ENCODE data around the gene RALGPS1. TPM values are rescaled to one million over a fixed set of nuclear protein-coding genes. Genes with fewer than 3 reads are reported as not detected.

The RALGPS1 gene
- polyA plus RNA-seq, 1 experiment = 1.7 TPM

DNA sequence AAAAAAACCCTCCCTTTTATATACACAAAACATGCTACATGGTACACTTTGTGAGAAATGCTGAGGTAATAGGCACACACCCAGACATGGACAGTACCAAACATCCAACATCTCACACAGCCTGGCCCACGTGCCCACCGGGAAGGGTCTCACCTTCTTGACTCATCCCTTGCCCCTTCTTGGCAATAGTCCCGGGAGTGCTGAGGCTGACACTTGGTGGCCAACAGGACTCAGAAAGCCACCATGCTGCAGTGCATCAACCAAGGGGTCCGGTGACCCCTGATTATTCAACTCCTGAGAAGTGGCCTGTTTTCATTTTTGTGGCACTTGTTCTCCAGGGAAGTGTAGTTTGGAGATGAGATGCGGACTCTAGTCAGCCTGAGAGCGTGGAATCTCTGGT lies 172.8 kb downstream of the RALGPS1 start:
- ChIA-PET POLR2A (no interaction called here), CTCF (interaction anchor here (1.0 kb wide), 1 partner anchor 11 kb away, joined by 3 read pairs; no protein-coding TSS in a partner anchor)
- TF ChIP-seq, protein P1, sequence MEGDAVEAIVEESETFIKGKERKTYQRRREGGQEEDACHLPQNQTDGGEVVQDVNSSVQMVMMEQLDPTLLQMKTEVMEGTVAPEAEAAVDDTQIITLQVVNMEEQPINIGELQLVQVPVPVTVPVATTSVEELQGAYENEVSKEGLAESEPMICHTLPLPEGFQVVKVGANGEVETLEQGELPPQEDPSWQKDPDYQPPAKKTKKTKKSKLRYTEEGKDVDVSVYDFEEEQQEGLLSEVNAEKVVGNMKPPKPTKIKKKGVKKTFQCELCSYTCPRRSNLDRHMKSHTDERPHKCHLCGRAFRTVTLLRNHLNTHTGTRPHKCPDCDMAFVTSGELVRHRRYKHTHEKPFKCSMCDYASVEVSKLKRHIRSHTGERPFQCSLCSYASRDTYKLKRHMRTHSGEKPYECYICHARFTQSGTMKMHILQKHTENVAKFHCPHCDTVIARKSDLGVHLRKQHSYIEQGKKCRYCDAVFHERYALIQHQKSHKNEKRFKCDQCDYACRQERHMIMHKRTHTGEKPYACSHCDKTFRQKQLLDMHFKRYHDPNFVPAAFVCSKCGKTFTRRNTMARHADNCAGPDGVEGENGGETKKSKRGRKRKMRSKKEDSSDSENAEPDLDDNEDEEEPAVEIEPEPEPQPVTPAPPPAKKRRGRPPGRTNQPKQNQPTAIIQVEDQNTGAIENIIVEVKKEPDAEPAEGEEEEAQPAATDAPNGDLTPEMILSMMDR (IDR thresholded peaks at IDR 0.05; ENCODE audit: insufficient read depth, low read depth, low read length) = no peak
- no peaks in the 10 kb centered on the region; the same call in none of the 2 replicates for H3K27me3 ChIP-seq (ENCODE audit: control insufficient read depth, insufficient read depth, low read length)
- peaks cover 4% of the 10 kb centered on the region for H3K36me3 ChIP-seq (ENCODE audit: control insufficient read depth, insufficient read depth, low read length)
- no peak overlapping the region for H3K4me3 ChIP-seq (ENCODE audit: low read depth, low read length)
- no peak for DNase-seq (ENCODE audit: low read depth)

DNA sequence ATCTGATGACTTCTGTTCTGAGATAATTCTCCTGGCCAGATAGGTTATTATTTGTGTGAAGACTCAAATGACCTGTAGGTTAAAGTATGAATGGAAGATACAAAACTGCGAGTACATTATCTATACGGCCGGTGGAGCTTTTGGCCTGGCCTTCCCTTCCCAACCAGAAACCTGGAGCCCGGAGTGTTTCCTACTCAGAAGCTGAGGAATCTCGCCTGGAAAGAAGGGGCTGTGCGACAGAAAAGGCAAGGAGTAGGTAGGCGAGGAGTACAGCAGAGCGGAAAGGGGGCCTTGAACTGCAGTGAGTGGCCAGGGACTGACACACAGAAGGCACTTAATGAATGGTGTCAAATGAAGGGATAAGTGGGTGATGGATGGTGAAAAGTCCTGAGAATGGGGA lies 173.3 kb downstream of the RALGPS1 start:
- CTCF ChIA-PET = interaction anchor here (1.5 kb wide), 1 partner anchor 24 kb away, joined by 3 read pairs; no protein-coding TSS in a partner anchor
- no peaks in the 10 kb centered on the region; the same call in none of the 2 replicates for H3K27me3 ChIP-seq (ENCODE audit: control insufficient read depth, insufficient read depth, low read length)
- TF ChIP-seq, protein P1 (IDR thresholded peaks at IDR 0.05; ENCODE audit: insufficient read depth, low read depth, low read length) = no peak
- POLR2A ChIA-PET = interaction anchor here (0.6 kb wide), 1 partner anchor 147 kb away, joined by 3 read pairs; no protein-coding TSS in a partner anchor
- DNase-seq (ENCODE audit: low read depth) = no peak
- H3K4me3 ChIP-seq (ENCODE audit: low read depth, low read length) = no peak overlapping the region
- H3K36me3 ChIP-seq (ENCODE audit: control insufficient read depth, insufficient read depth, low read length) = peaks cover 4% of the 10 kb centered on the region

GRCh38 chr9:127088724-127089615 lies 174.4 kb downstream of the RALGPS1 start:
- CTCF ChIA-PET = interaction anchor here (1.5 kb wide), 1 partner anchor 26 kb away, joined by 3 read pairs; no protein-coding TSS in a partner anchor
- POLR2A ChIA-PET = no interaction called here
- Histone ChIP-seq H3K36me3 (ENCODE audit: control insufficient read depth, insufficient read depth, low read length) (peaks cover 6% of the 10 kb centered on the region), H3K27me3 (ENCODE audit: control insufficient read depth, insufficient read depth, low read length) (no peaks in the 10 kb centered on the region; the same call in 1 of the 2 replicates), H3K4me3 (ENCODE audit: low read depth, low read length) (no peak overlapping the region)
- no peak for DNase-seq (ENCODE audit: low read depth)
- TF ChIP-seq, protein P1 (IDR thresholded peaks at IDR 0.05; ENCODE audit: insufficient read depth, low read depth, low read length) = no peak

DNA sequence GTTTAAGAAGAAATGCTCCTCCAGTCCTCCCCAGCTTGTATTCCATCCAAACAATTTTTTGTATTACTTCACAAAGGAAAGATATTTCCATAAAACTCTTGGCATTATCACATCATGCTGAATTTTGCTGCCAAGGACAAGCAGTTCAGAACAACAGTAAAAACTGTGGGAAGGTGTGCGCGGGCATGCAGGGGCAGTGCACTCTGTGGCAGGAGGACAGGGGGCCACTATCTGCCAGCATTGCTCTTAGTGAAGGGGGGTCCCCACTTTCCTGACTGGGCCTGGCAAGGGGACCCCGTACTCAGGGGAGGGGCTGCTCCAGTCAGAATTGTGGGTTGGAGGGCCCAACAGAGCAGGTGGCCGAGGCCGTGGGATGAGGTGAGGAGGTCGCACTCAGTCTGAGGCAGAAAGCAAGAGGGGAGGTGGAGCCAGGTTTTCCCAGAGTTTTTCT lies 175.1 kb downstream of the RALGPS1 start:
- Histone ChIP-seq H3K4me3 (ENCODE audit: low read depth, low read length) (no peak overlapping the region), H3K36me3 (ENCODE audit: control insufficient read depth, insufficient read depth, low read length) (peaks cover 6% of the 10 kb centered on the region), H3K27me3 (ENCODE audit: control insufficient read depth, insufficient read depth, low read length) (no peaks in the 10 kb centered on the region; the same call in 1 of the 2 replicates)
- TF ChIP-seq, protein P1 (IDR thresholded peaks at IDR 0.05; ENCODE audit: insufficient read depth, low read depth, low read length) = no peak
- ChIA-PET POLR2A (no interaction called here), CTCF (no interaction called here)
- no peak for DNase-seq (ENCODE audit: low read depth)

- no peak overlapping the region for H3K4me3 ChIP-seq (ENCODE audit: low read depth, low read length)
- CTCF ChIA-PET = interaction anchor here (1.0 kb wide), 1 partner anchor 109 kb away, joined by 5 read pairs; no protein-coding TSS in a partner anchor
- TF ChIP-seq, protein P1 (IDR thresholded peaks at IDR 0.05; ENCODE audit: insufficient read depth, low read depth, low read length) = no peak
- no peak for DNase-seq (ENCODE audit: low read depth)
- peaks cover 6% of the 10 kb centered on the region for H3K36me3 ChIP-seq (ENCODE audit: control insufficient read depth, insufficient read depth, low read length)
- H3K27me3 ChIP-seq (ENCODE audit: control insufficient read depth, insufficient read depth, low read length) = no peaks in the 10 kb centered on the region; the same call in 1 of the 2 replicates
- POLR2A ChIA-PET = no interaction called here
Observed at GRCh38 chr9:127090341-127090985, 175.9 kb downstream of the RALGPS1 start.

All from BJ (cell line).